PC-9 (cell line): ENCODE data around the gene HDAC8. TPM values are rescaled to one million over a fixed set of nuclear protein-coding genes. Genes with fewer than 3 reads are reported as not detected.

Experiments used
- BruUV-seq: library from RNA; stranded (reverse); fragments of 400-500 nt; replicated peaks from 2 replicates; lab custom pipeline; 2021; lab: Mats Ljungman, UMichigan
- CTCF ChIA-PET: fragments of 300-600 bp; sonication (Branson Sonifier 250); formaldehyde crosslinking; loops from one replicate; lab custom pipeline; 2022; ENCODE audit warnings: antibody characterized with exemption; lab: Charles Lee
- POLR2A ChIA-PET: fragments of 300-600 bp; sonication (Branson Sonifier 250); formaldehyde crosslinking; loops from one replicate; lab custom pipeline; 2022; ENCODE audit warnings: antibody characterized with exemption; ENCODE audit not compliant: unreplicated experiment; lab: Charles Lee
- DNase-seq, 2 experiments: peaks; one replicate each; pipeline versions ENCODE4 v3.0.0 to v3.0.0-alpha.2; 2015 to 2022; ENCODE audit warnings: mixed read lengths in 1 of 2
- H2AFZ ChIP-seq: fragments of 200-600 bp; sonication (generic); 2 replicates; pipeline ENCODE4 v1.8.1; 2017; ENCODE audit warnings: antibody characterized with exemption
- H3F3A ChIP-seq: fragments of 200-600 bp; sonication (generic); 2 replicates; pipeline ENCODE4 v1.8.1; 2017; ENCODE audit warnings: antibody characterized with exemption, mild to moderate bottlenecking, low read depth; ENCODE audit not compliant: insufficient read depth
- H3K27ac ChIP-seq: fragments of 200-600 bp; sonication (generic); 2 replicates; pipeline ENCODE4 v1.6.1; 2016; ENCODE audit warnings: mixed run types
- H3K27me3 ChIP-seq: fragments of 200-600 bp; sonication (generic); 2 replicates; pipeline ENCODE4 v1.6.1; 2016; ENCODE audit warnings: low read depth, mixed run types; ENCODE audit not compliant: insufficient read depth
- H3K36me3 ChIP-seq: fragments of 200-600 bp; sonication (generic); 2 replicates; pipeline ENCODE4 v1.6.1; 2016; ENCODE audit warnings: low read depth, mixed run types
- H3K4me1 ChIP-seq: fragments of 200-600 bp; sonication (generic); replicated peaks from 2 replicates; pipeline ENCODE4 v1.6.1; 2016; ENCODE audit warnings: mixed run types; ENCODE audit not compliant: insufficient read depth
- H3K4me2 ChIP-seq: fragments of 200-600 bp; sonication (generic); 2 replicates; pipeline ENCODE4 v1.6.1; 2017; ENCODE audit warnings: mixed run types
- H3K4me3 ChIP-seq: fragments of 200-600 bp; sonication (generic); 2 replicates; pipeline ENCODE4 v1.6.1; 2016; ENCODE audit warnings: mixed run types
- H3K79me2 ChIP-seq: fragments of 200-600 bp; sonication (generic); 2 replicates; pipeline ENCODE4 v1.6.1; 2017; ENCODE audit warnings: low read depth, mixed run types
- H3K9me2 ChIP-seq: fragments of 200-600 bp; sonication (generic); 2 replicates; pipeline ENCODE4 v1.8.1; 2017; ENCODE audit warnings: mild to moderate bottlenecking; ENCODE audit not compliant: insufficient read depth
- H3K9me3 ChIP-seq: fragments of 200-600 bp; sonication (generic); 2 replicates; pipeline ENCODE4 v1.8.1; 2016; ENCODE audit warnings: low read depth; ENCODE audit not compliant: insufficient read depth
- H4K20me1 ChIP-seq: fragments of 200-600 bp; sonication (generic); 2 replicates; pipeline ENCODE4 v1.8.1; 2017; ENCODE audit not compliant: insufficient read depth
- CTCF ChIP-seq: fragments of 200-600 bp; sonication (generic); conservative IDR thresholded peaks from 2 replicates; pipeline ENCODE4 v1.6.1; 2017; ENCODE audit warnings: mixed run types, antibody characterized with exemption, mild to moderate bottlenecking, moderate library complexity
- EZH2 ChIP-seq: fragments of 200-600 bp; sonication (generic); IDR thresholded peaks from 2 replicates; pipeline ENCODE4 v1.8.0; 2017; ENCODE audit warnings: antibody characterized with exemption, low read depth
- intact Hi-C: fragments of 100-400 bp; cut with micrococcal nuclease; formaldehyde crosslinking; loops from one replicate; pipeline ENCODE4 v1.10.0; 2022; ENCODE audit not compliant: unreplicated experiment
- total RNA-seq: library from RNA; stranded (reverse); gene quantifications from 2 replicates; pipeline ENCODE4 v1.2.3, GENCODE V29; 2021

Gene HDAC8
- total RNA-seq, 1 experiment from 2014 or later: 61.3 TPM

GRCh38 chrX:72475338-72475737 lies 97.3 kb downstream of the HDAC8 start:
- ChIA-PET CTCF (no interaction called here), POLR2A (interaction anchor here (0.6 kb wide), 1 partner anchor 1080 kb away, joined by 5 read pairs; no protein-coding TSS in a partner anchor)
- Histone ChIP-seq H3F3A (no peaks in the 10 kb centered on the region), H3K27ac (no peak overlapping the region), H3K4me2 (no peak overlapping the region), H3K4me1 (peaks cover 11% of the 10 kb centered on the region; the same call in 1 of the 2 replicates), H2AFZ (no peak overlapping the region), H3K27me3 (no peaks in the 10 kb centered on the region), H3K36me3 (no peaks in the 10 kb centered on the region), H3K79me2 (no peaks in the 10 kb centered on the region), H3K9me2 (no peaks in the 10 kb centered on the region), H4K20me1 (0 out of 2 replicates have a peak, but pooled peaks cover 3% of the 10 kb centered on the region), H3K4me3 (no peak overlapping the region), H3K9me3 (no peaks in the 10 kb centered on the region)
- intact Hi-C loops: no loop called here
- peak; percentile 1 to 50 for DNase-seq
- TF ChIP-seq EZH2: no peak
- no peak for TF ChIP-seq CTCF
- BruUV-seq: no TSS peak

GRCh38 chrX:72470532-72471223 lies 102.0 kb downstream of the HDAC8 start:
- Histone ChIP-seq H3K4me1 (no peaks in the 10 kb centered on the region), H3K27ac (no peak overlapping the region), H3K9me3 (no peaks in the 10 kb centered on the region), H3K36me3 (no peaks in the 10 kb centered on the region), H3K27me3 (no peaks in the 10 kb centered on the region), H3K4me2 (no peak overlapping the region), H3K79me2 (no peaks in the 10 kb centered on the region), H2AFZ (no peak overlapping the region), H3K4me3 (no peak overlapping the region), H4K20me1 (no peaks in the 10 kb centered on the region), H3F3A (no peaks in the 10 kb centered on the region), H3K9me2 (no peaks in the 10 kb centered on the region)
- intact Hi-C loops: no loop called here
- no peak for TF ChIP-seq CTCF
- TF ChIP-seq EZH2: no peak
- no peak for DNase-seq
- ChIA-PET POLR2A (no interaction called here), CTCF (no interaction called here)
- BruUV-seq: no TSS peak

- POLR2A ChIA-PET: no interaction called here
- no peaks in the 10 kb centered on the region for H4K20me1 ChIP-seq
- BruUV-seq: no TSS peak
- H3K4me2 ChIP-seq: no peak overlapping the region
- no peaks in the 10 kb centered on the region for H3F3A ChIP-seq
- no peak overlapping the region for H3K4me3 ChIP-seq
- no peaks in the 10 kb centered on the region for H3K79me2 ChIP-seq
- no peak overlapping the region for H3K27ac ChIP-seq
- TF ChIP-seq CTCF: no peak
- TF ChIP-seq EZH2: no peak
- CTCF ChIA-PET: no interaction called here
- no peaks in the 10 kb centered on the region for H3K27me3 ChIP-seq
- H3K9me2 ChIP-seq: no peaks in the 10 kb centered on the region
- no peaks in the 10 kb centered on the region for H3K4me1 ChIP-seq
- H2AFZ ChIP-seq: no peak overlapping the region
- DNase-seq: no peak
- intact Hi-C loops: no loop called here
- no peaks in the 10 kb centered on the region for H3K9me3 ChIP-seq
- no peaks in the 10 kb centered on the region for H3K36me3 ChIP-seq
Observed at GRCh38 chrX:72470117-72470516, 102.5 kb downstream of the HDAC8 start.
